Upper lobe of left lung (tissue), 4 donors: Measurements from ENCODE around the gene JAZF1.

ENCODE experiments used
- EP300 ChIP-seq, 4 donors: sonication (generic); formaldehyde crosslinking; IDR thresholded peaks; one replicate each; pipeline ENCODE4 v1.5.1; 2017; ENCODE audit warnings: antibody characterized with exemption in 4 of 4, control low read depth in 2 of 4
- POLR2A ChIP-seq, 4 donors: fragments of 450-650 bp; IDR thresholded peaks; one replicate each; pipeline ENCODE4 v1.5.1; 2016 to 2017; ENCODE audit warnings: antibody characterized with exemption in 4 of 4, mild to moderate bottlenecking in 2 of 4
- TF ChIP-seq, protein P1 (sequence below), 6 experiments: fragments of 450-650 bp in 4 of 6; fragments of 200-600 bp in 2 of 6; sonication (generic) in 2 of 6; IDR thresholded peaks; one replicate each; pipeline ENCODE4 v1.5.1; 2016 to 2019; ENCODE audit warnings: antibody characterized with exemption in 6 of 6

DNA sequence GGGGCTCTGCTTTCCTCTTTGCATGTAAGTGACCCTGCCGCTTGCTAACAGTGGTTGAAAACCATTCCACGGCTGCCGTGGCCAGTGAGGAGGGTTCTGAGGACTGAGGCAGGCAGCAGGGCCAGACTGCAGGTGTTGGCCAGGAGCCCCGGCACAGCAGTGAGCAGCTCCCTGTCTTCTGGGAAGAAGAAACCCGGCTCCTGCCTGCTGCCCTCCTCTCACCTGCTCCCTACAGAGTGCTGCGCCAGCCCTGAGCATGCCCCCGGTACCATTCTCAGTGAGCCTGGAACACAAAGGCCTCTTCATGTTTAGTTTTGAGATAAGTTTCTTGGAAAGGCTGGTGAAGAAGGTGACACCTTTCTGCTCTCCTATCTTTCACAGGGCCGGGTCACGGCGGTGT lies 240.7 kb downstream of the JAZF1 start:
- TF ChIP-seq, protein P1, sequence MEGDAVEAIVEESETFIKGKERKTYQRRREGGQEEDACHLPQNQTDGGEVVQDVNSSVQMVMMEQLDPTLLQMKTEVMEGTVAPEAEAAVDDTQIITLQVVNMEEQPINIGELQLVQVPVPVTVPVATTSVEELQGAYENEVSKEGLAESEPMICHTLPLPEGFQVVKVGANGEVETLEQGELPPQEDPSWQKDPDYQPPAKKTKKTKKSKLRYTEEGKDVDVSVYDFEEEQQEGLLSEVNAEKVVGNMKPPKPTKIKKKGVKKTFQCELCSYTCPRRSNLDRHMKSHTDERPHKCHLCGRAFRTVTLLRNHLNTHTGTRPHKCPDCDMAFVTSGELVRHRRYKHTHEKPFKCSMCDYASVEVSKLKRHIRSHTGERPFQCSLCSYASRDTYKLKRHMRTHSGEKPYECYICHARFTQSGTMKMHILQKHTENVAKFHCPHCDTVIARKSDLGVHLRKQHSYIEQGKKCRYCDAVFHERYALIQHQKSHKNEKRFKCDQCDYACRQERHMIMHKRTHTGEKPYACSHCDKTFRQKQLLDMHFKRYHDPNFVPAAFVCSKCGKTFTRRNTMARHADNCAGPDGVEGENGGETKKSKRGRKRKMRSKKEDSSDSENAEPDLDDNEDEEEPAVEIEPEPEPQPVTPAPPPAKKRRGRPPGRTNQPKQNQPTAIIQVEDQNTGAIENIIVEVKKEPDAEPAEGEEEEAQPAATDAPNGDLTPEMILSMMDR (IDR thresholded peaks at IDR 0.05) = no peak
- TF ChIP-seq EP300 (IDR thresholded peaks at IDR 0.05) = no peak
- TF ChIP-seq POLR2A (IDR thresholded peaks at IDR 0.05) = no peak
